Activated CD4-positive, alpha-beta memory T cell treated with anti-CD3 and anti-CD28 coated beads for 36 hours (primary cell): ENCODE results near the gene OAS3. TPM values are rescaled to one million over a fixed set of nuclear protein-coding genes. Genes with fewer than 3 reads are reported as not detected.
"Not testable (repeated sequence)": the region's sequence is repeated elsewhere in the genome, so short reads cannot be mapped to it uniquely, and the experiment has no call there.

ENCODE experiments used
- CTCF ChIA-PET: fragments of 350-600 bp; sonication (Branson Sonifier 250); formaldehyde crosslinking; loops from one replicate; lab custom pipeline; 2021; ENCODE audit warnings: antibody characterized with exemption, inconsistent platforms; lab: Charles Lee
- POLR2A ChIA-PET: fragments of 350-600 bp; sonication (Branson Sonifier 250); formaldehyde crosslinking; loops from one replicate; lab custom pipeline; 2021; ENCODE audit warnings: antibody characterized with exemption; lab: Charles Lee
- DNase-seq: peaks from one replicate; pipeline ENCODE4 v3.0.0-alpha.2; 2020
- H3K27ac Mint-ChIP-seq: one replicate; pipeline ENCODE4 v1.8.0; 2021; ENCODE audit warnings: mixed read lengths
- H3K27me3 Mint-ChIP-seq: one replicate; pipeline ENCODE4 v1.8.0; 2021; ENCODE audit warnings: mixed read lengths
- H3K36me3 Mint-ChIP-seq: one replicate; pipeline ENCODE4 v1.8.0; 2021; ENCODE audit warnings: mixed read lengths
- H3K4me1 Mint-ChIP-seq: one replicate; pipeline ENCODE4 v1.8.0; 2021; ENCODE audit warnings: low read depth, mixed read lengths
- H3K4me3 Mint-ChIP-seq: one replicate; pipeline ENCODE4 v1.8.0; 2021; ENCODE audit warnings: mild to moderate bottlenecking, mixed read lengths
- H3K9me3 Mint-ChIP-seq: one replicate; pipeline ENCODE4 v1.8.0; 2021; ENCODE audit warnings: mixed read lengths
- intact Hi-C: fragments of 100-400 bp; cut with micrococcal nuclease; formaldehyde crosslinking; loops from one replicate; pipeline ENCODE4 v1.15.1; 2023
- total RNA-seq, 2 experiments: library from RNA; stranded (reverse); gene quantifications; one replicate each; pipeline ENCODE4 v1.2.3, GENCODE V29; 2021

Gene OAS3
- total RNA-seq, 2 experiments from 2014 or later, result 34.6 to 37.1 TPM

GRCh38 chr12:112942572-112942971, 4.3 kb downstream of the OAS3 start:
- Mint-ChIP-seq H3K9me3 (peaks cover 4% of the 10 kb centered on the region), H3K27me3 (no peaks in the 10 kb centered on the region), H3K4me3 (no peak overlapping the region), H3K36me3 (peaks cover 13% of the 10 kb centered on the region), H3K4me1 (peaks cover 23% of the 10 kb centered on the region), H3K27ac (no peak overlapping the region)
- intact Hi-C loops, result no loop called here
- ChIA-PET POLR2A (interaction anchor here (0.7 to 1.2 kb wide), 2 partner anchors 25 to 36 kb away, joined by 3 read pairs; partner anchors contain the start of gene OAS2), CTCF (no interaction called here)
- no peak for DNase-seq

GRCh38 chr12:112944024-112944690, 5.9 kb downstream of the OAS3 start:
- no peak overlapping the region for H3K27ac Mint-ChIP-seq

GRCh38 chr12:112945515-112945914, 7.2 kb downstream of the OAS3 start:
- H3K36me3 Mint-ChIP-seq, result peaks cover 19% of the 10 kb centered on the region
- POLR2A ChIA-PET, result no interaction called here
- intact Hi-C loops, result no loop called here

More at GRCh38 chr12:112944024-112944690, 5.9 kb downstream of the OAS3 start:
- H3K36me3 Mint-ChIP-seq, result peaks cover 14% of the 10 kb centered on the region
- H3K9me3 Mint-ChIP-seq, result peaks cover 4% of the 10 kb centered on the region
- intact Hi-C loops, result no loop called here
- H3K4me1 Mint-ChIP-seq, result peaks cover 14% of the 10 kb centered on the region
- no peak for DNase-seq
- H3K27me3 Mint-ChIP-seq, result no peaks in the 10 kb centered on the region
- ChIA-PET CTCF (interaction anchor here (1.6 kb wide), 1 partner anchor 49 kb away, joined by 5 read pairs; no protein-coding TSS in a partner anchor), POLR2A (no interaction called here)
- no peak overlapping the region for H3K4me3 Mint-ChIP-seq

GRCh38 chr12:112946236-112947000, 8.1 kb downstream of the OAS3 start:
- H3K4me1 Mint-ChIP-seq, result no peaks in the 10 kb centered on the region
- DNase-seq, result no peak
- POLR2A ChIA-PET, result no interaction called here
- intact Hi-C loops, result no loop called here
- H3K4me3 Mint-ChIP-seq, result no peak overlapping the region
- H3K27me3 Mint-ChIP-seq, result no peaks in the 10 kb centered on the region
- CTCF ChIA-PET, result interaction anchor here (0.5 kb wide), 1 partner anchor 150 kb away, joined by 3 read pairs; no protein-coding TSS in a partner anchor
- H3K36me3 Mint-ChIP-seq, result peaks cover 27% of the 10 kb centered on the region
- H3K9me3 Mint-ChIP-seq, result peaks cover 4% of the 10 kb centered on the region
- H3K27ac Mint-ChIP-seq, result no peak overlapping the region

More at GRCh38 chr12:112945515-112945914, 7.2 kb downstream of the OAS3 start:
- no peak overlapping the region for H3K4me3 Mint-ChIP-seq
- H3K27ac Mint-ChIP-seq, result no peak overlapping the region
- peaks cover 4% of the 10 kb centered on the region for H3K9me3 Mint-ChIP-seq
- DNase-seq, result no peak
- no peaks in the 10 kb centered on the region for H3K27me3 Mint-ChIP-seq
- peaks cover under 1% of the 10 kb centered on the region for H3K4me1 Mint-ChIP-seq
- CTCF ChIA-PET, result no interaction called here

GRCh38 chr12:112947314-112947713, 9.0 kb downstream of the OAS3 start:
- no peak overlapping the region for H3K4me3 Mint-ChIP-seq
- CTCF ChIA-PET, result interaction anchor here (0.5 kb wide), 1 partner anchor 149 kb away, joined by 3 read pairs; no protein-coding TSS in a partner anchor
- no peak for DNase-seq
- POLR2A ChIA-PET, result no interaction called here
- peaks cover 32% of the 10 kb centered on the region for H3K36me3 Mint-ChIP-seq
- no peak overlapping the region for H3K27ac Mint-ChIP-seq
- H3K9me3 Mint-ChIP-seq, result peaks cover 5% of the 10 kb centered on the region
- H3K4me1 Mint-ChIP-seq, result no peaks in the 10 kb centered on the region
- intact Hi-C loops, result no loop called here
- H3K27me3 Mint-ChIP-seq, result no peaks in the 10 kb centered on the region

- intact Hi-C loops, result no loop called here
- peaks cover 8% of the 10 kb centered on the region for H3K9me3 Mint-ChIP-seq
- CTCF ChIA-PET, result interaction anchor here (1.4 kb wide), 1 partner anchor 45 kb away, joined by 6 read pairs; no protein-coding TSS in a partner anchor
- no peak overlapping the region for H3K4me3 Mint-ChIP-seq
- POLR2A ChIA-PET, result no interaction called here
- no peaks in the 10 kb centered on the region for H3K27me3 Mint-ChIP-seq
- no peaks in the 10 kb centered on the region for H3K4me1 Mint-ChIP-seq
- H3K27ac Mint-ChIP-seq, result no peak overlapping the region
- peaks cover 36% of the 10 kb centered on the region for H3K36me3 Mint-ChIP-seq
- DNase-seq, result no peak
Measured at GRCh38 chr12:112947761-112948160, 9.5 kb downstream of the OAS3 start.

GRCh38 chr12:112948806-112949205, 10.5 kb downstream of the OAS3 start:
- no peak for DNase-seq
- Mint-ChIP-seq H3K4me1 (no peaks in the 10 kb centered on the region), H3K4me3 (no peak overlapping the region), H3K36me3 (peaks cover 40% of the 10 kb centered on the region), H3K27me3 (no peaks in the 10 kb centered on the region), H3K9me3 (peaks cover 11% of the 10 kb centered on the region), H3K27ac (no peak overlapping the region)
- intact Hi-C loops, result no loop called here
- CTCF ChIA-PET, result interaction anchor here (1.4 kb wide), 1 partner anchor 44 kb away, joined by 6 read pairs; no protein-coding TSS in a partner anchor
- POLR2A ChIA-PET, result no interaction called here

GRCh38 chr12:112950701-112951100, 12.4 kb downstream of the OAS3 start:
- POLR2A ChIA-PET, result no interaction called here
- CTCF ChIA-PET, result no interaction called here

GRCh38 chr12:112957125-112957524, 18.9 kb downstream of the OAS3 start:
- not testable (repeated sequence) for H3K27me3 Mint-ChIP-seq, DNase-seq, H3K27ac Mint-ChIP-seq

More at GRCh38 chr12:112950701-112951100, 12.4 kb downstream of the OAS3 start:
- peaks cover 47% of the 10 kb centered on the region for H3K36me3 Mint-ChIP-seq
- intact Hi-C loops, result no loop called here
- H3K9me3 Mint-ChIP-seq, result peaks cover 11% of the 10 kb centered on the region
- no peaks in the 10 kb centered on the region for H3K4me1 Mint-ChIP-seq
- H3K4me3 Mint-ChIP-seq, result no peak overlapping the region
- no peaks in the 10 kb centered on the region for H3K27me3 Mint-ChIP-seq
- no peak for DNase-seq
- H3K27ac Mint-ChIP-seq, result no peak overlapping the region

GRCh38 chr12:112961074-112961473, 22.8 kb downstream of the OAS3 start:
- Mint-ChIP-seq H3K27ac (no peak overlapping the region), H3K4me3 (no peak overlapping the region), H3K36me3 (peaks cover 64% of the 10 kb centered on the region), H3K9me3 (peaks cover 16% of the 10 kb centered on the region), H3K4me1 (no peaks in the 10 kb centered on the region), H3K27me3 (no peaks in the 10 kb centered on the region)
- ChIA-PET CTCF (interaction anchor here (1.2 kb wide), 1 partner anchor 32 kb away, joined by 4 read pairs; no protein-coding TSS in a partner anchor), POLR2A (interaction anchor here (1.9 kb wide), 1 partner anchor 17 kb away, joined by 6 read pairs; the partner anchor contains the start of gene OAS2)
- DNase-seq, result peak; percentile 23
- intact Hi-C loops, result no loop called here

More at GRCh38 chr12:112957125-112957524, 18.9 kb downstream of the OAS3 start:
- Mint-ChIP-seq H3K36me3 (peaks cover 74% of the 10 kb centered on the region), H3K9me3 (peaks cover 24% of the 10 kb centered on the region)
- CTCF ChIA-PET, H3K4me1 Mint-ChIP-seq, POLR2A ChIA-PET, H3K4me3 Mint-ChIP-seq, intact Hi-C loops: not testable (repeated sequence)

GRCh38 chr12:112961536-112961935, 23.3 kb downstream of the OAS3 start:
- Mint-ChIP-seq H3K27ac (no peak overlapping the region), H3K9me3 (peaks cover 16% of the 10 kb centered on the region)
- CTCF ChIA-PET, result no interaction called here

GRCh38 chr12:112962561-112962960, 24.3 kb downstream of the OAS3 start:
- no peaks in the 10 kb centered on the region for H3K4me1 Mint-ChIP-seq

More at GRCh38 chr12:112961536-112961935, 23.3 kb downstream of the OAS3 start:
- Mint-ChIP-seq H3K4me3 (no peak overlapping the region), H3K36me3 (peaks cover 61% of the 10 kb centered on the region), H3K4me1 (no peaks in the 10 kb centered on the region), H3K27me3 (no peaks in the 10 kb centered on the region)
- DNase-seq, result no peak
- POLR2A ChIA-PET, result interaction anchor here (1.9 kb wide), 1 partner anchor 17 kb away, joined by 6 read pairs; the partner anchor contains the start of gene OAS2
- intact Hi-C loops, result no loop called here

More at GRCh38 chr12:112962561-112962960, 24.3 kb downstream of the OAS3 start:
- no peak overlapping the region for H3K4me3 Mint-ChIP-seq
- H3K27ac Mint-ChIP-seq, result no peak overlapping the region
- ChIA-PET CTCF (no interaction called here), POLR2A (interaction anchor here (1.9 kb wide), 1 partner anchor 16 kb away, joined by 6 read pairs; the partner anchor contains the start of gene OAS2)
- no peak for DNase-seq
- peaks cover 50% of the 10 kb centered on the region for H3K36me3 Mint-ChIP-seq
- peaks cover 11% of the 10 kb centered on the region for H3K9me3 Mint-ChIP-seq
- H3K27me3 Mint-ChIP-seq, result no peaks in the 10 kb centered on the region
- intact Hi-C loops, result no loop called here
